DND-41 (cell line): ENCODE results near the gene AMPD3.

ENCODE experiments used
- EZH2 ChIP-seq: IDR thresholded peaks from 3 replicates; pipeline ENCODE4 v1.6.1; 2012; ENCODE audit warnings: borderline replicate concordance, low read depth, mild to moderate bottlenecking, moderate library complexity, low read length, inconsistent platforms; ENCODE audit not compliant: severe bottlenecking
- TF ChIP-seq, protein P1 (sequence below): IDR thresholded peaks from 2 replicates; pipeline ENCODE4 v1.5.1; 2012; ENCODE audit warnings: borderline replicate concordance, low read length, moderate library complexity, mild to moderate bottlenecking; ENCODE audit not compliant: poor library complexity, severe bottlenecking; ENCODE audit errors: extremely low read depth

- TF ChIP-seq, protein P1, sequence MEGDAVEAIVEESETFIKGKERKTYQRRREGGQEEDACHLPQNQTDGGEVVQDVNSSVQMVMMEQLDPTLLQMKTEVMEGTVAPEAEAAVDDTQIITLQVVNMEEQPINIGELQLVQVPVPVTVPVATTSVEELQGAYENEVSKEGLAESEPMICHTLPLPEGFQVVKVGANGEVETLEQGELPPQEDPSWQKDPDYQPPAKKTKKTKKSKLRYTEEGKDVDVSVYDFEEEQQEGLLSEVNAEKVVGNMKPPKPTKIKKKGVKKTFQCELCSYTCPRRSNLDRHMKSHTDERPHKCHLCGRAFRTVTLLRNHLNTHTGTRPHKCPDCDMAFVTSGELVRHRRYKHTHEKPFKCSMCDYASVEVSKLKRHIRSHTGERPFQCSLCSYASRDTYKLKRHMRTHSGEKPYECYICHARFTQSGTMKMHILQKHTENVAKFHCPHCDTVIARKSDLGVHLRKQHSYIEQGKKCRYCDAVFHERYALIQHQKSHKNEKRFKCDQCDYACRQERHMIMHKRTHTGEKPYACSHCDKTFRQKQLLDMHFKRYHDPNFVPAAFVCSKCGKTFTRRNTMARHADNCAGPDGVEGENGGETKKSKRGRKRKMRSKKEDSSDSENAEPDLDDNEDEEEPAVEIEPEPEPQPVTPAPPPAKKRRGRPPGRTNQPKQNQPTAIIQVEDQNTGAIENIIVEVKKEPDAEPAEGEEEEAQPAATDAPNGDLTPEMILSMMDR: no peak
- TF ChIP-seq EZH2: no peak
Measured at GRCh38 chr11:10502065-10502680, 47.1 kb downstream of the AMPD3 start.
